GM12801 (cell line): Measurements from ENCODE around the gene GASK1B.

Source experiments
- CTCF ChIP-seq: IDR thresholded peaks from one replicate; pipeline ENCODE4 v1.5.1; 2011; ENCODE audit warnings: control low read depth; ENCODE audit not compliant: insufficient read length; ENCODE audit errors: extremely low read depth

GASK1B gene

GRCh38 chr4:158197194-158197776 is 24.5 kb upstream of the GASK1B start:
- no peak for TF ChIP-seq CTCF

GRCh38 chr4:158195297-158195696 is 22.5 kb upstream of the GASK1B start:
- TF ChIP-seq CTCF, result no peak

GRCh38 chr4:158193171-158193749 is 20.4 kb upstream of the GASK1B start:
- TF ChIP-seq CTCF, result no peak

GRCh38 chr4:158192439-158193158 is 19.8 kb upstream of the GASK1B start:
- TF ChIP-seq CTCF, result no peak

- no peak for TF ChIP-seq CTCF
These were observed 17.9 kb upstream of the GASK1B start for GRCh38 chr4:158190718-158191117.

- no peak for TF ChIP-seq CTCF
These were observed 16.6 kb upstream of the GASK1B start for GRCh38 chr4:158189422-158189821.

- TF ChIP-seq CTCF, result no peak
These were observed 14.0 kb upstream of the GASK1B start for GRCh38 chr4:158186815-158187214.
